ENCODE results near the gene PRDM15.

The PRDM15 gene

GRCh38 chr21:41879190-41879998, at the start of gene PRDM15:
TSS of gene PRDM15 (minus strand) at chr21:41879344. CDS start at chr21:41860363, 18,981 bp downstream.
- peak; percentile 69 for DNase-seq

DNA sequence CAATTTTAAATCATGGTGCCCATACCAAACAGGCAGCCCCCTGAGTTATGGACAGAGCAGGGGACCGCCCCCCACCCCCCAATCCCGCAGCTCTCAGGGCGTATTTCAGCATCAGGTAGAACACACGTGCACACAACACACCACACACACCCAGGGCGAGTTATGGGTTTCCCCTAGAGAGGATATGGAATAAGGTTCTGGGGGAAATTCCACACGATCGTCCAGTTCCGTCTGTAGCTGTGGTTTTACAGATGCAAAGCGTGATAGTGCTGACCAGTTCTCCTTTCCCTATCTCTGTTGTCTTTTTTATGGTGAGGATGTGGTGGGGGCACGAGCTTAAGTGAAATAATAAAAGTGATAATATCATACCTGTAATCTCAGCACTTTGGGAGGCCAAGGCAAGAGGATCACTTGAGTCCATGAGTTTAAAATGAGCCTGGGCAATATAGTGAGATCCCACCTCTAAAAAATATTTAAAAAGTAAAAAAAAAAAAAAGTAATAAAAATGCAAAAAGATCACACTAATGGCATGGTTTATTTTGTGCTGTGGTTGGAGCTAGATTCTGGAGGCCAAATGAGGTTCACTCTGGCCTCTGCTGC, 49.6 kb upstream of the PRDM15 start:
- no peak for DNase-seq

GRCh38 chr21:41927727-41928409, 48.7 kb upstream of the PRDM15 start:
- DNase-seq, result no peak

GRCh38 chr21:41926807-41927171, 47.6 kb upstream of the PRDM15 start:
- no peak for DNase-seq

GRCh38 chr21:41926117-41926806, 47.1 kb upstream of the PRDM15 start:
- DNase-seq, result no peak

GRCh38 chr21:41925767-41926116, 46.6 kb upstream of the PRDM15 start:
- no peak for DNase-seq

DNA sequence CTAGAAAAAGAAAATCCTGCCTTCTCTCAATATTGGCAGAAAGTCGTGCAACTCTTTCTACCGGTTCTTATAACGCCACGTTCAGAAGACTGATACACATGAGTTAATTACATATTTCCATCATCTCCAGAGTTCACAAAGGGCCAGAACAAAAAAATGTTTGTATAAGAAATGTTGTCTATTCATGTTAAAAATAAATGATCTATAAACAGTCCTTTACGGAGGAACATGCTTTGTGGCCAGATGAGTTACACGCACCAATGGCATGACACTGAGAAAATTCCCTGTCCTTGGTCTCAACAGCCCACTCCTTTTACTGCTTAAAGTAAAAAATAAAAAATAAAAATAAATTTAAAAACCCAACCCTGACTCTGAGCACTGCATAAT, 45.2 kb upstream of the PRDM15 start:
- no peak for DNase-seq

DNA sequence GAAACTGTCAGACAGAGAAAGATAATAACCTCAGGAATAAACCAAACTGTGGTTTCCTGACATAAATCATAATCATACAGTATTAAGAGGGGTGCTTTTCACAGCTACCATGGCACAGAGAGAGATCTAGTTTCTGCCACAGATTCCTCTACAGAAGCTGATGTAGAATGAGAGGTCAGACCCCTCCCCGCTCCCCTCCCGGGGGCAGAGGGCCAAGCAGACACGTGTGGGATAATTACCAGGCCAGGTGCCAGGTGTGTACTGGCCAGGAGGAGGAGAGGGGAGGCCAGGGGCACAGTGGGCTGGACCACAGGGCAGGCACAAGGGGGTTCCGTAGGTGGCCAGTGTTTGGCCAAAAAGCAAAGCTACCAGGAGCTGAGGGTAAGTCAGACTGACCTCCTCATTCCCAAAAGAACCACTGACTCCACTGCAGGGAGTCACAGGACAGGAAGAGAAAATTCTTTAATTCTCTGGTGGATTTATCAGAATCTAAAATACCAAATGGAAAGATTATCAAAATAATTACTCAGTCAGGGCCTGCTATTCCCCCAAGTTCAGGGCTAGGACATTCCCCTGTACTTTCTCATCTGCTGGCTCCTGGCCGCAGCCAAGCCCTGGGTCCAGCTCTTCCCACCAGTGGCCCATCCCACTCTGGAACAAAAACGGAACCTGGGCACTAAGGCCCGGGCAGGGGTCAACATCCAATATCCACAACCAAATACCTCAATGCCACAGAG, 44.7 kb upstream of the PRDM15 start:
- DNase-seq, result no peak

GRCh38 chr21:41923186-41923585, 44.0 kb upstream of the PRDM15 start:
- DNase-seq, result no peak

GRCh38 chr21:41921021-41921420, 41.9 kb upstream of the PRDM15 start:
- no peak for DNase-seq

DNA sequence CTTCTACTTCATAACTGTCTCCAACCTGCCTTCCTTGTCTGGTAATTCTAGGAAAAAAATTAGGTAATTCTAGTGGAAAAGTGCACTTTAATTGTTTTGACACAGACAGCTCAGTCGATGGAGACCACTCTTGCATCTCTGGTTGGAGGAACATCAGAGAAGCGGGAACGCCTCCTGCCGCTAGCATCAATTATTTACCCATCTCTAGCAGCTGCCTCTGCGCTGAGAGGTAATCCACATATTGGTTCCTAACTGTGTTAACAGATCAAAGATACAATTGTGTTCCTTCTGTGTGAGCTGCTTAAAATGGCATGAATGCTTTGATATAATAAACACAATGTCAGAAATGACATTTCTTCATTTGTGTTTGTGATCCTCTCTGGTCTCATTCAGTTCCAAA, 41.3 kb upstream of the PRDM15 start:
- no peak for DNase-seq

DNA sequence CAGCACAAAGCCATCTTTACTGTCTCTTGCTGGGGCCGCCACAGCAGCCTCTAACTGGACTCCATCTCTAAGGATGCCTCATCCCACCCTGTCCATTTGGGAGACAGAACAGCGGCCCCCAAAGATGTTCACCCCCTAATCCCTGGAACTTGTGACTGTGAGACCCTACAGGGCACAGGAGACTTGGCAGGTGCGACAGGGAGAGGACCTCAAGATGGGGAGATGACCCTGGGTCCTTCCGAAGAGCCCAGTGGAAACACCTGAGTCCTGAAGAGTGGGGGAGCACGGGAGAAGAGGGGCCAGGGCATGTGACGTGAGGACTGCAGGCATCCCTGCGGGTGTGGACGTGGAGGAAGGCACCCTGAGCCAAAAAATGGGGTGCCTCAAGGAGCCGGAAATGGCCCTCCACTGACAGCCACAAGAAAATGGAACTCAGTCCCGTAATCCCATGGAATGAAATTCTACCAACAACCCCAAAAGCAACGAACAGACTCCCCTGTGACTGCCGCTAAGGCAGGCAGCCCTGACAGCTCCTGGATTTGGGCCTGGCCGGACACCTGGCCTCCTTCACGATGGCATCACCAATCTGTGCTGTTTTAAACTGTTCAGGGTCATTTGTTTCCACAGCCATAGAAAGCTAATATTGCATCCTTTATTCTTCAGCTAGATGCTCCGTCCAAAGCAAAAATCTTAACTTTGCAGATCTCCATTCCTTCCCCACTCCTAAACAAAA, 40.7 kb upstream of the PRDM15 start:
- DNase-seq, result no peak

DNA sequence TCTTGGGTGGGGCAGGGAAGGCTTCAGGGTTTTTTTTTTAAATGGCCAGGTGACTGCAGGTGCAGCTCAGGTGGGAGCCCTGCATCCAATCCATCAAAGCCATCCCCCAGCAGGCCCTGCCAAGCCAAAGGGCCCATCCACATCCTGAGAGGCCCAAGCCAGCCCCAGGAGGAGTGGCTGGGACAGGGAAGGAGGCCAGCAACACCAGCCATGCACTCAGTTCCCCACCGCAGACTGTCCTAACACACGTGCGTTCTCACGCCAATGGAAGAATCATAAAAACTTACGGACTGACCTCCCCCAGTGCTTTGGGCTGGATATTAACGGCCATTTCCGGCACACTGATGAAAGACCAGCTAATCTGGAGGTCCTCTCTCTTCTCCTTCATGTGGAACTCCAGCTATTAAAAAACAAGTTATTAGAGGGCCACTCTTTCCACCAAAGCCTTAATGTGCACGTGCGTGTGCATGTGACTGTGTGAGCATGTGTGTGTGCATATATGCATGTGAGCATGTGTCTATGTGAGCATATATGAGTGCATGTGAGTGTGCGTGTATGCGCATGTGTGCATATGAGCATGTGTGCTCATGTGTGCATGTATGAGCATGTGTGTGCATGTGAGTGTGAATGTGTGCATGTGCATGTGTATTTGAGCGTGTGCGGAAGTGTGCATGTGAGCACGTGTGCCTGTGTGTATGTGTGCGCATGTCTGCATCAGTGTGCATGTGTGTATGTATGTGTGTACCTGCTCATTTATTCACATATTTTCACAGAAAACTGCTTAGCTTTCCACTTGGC, 39.6 kb upstream of the PRDM15 start:
- DNase-seq, result no peak

DNA sequence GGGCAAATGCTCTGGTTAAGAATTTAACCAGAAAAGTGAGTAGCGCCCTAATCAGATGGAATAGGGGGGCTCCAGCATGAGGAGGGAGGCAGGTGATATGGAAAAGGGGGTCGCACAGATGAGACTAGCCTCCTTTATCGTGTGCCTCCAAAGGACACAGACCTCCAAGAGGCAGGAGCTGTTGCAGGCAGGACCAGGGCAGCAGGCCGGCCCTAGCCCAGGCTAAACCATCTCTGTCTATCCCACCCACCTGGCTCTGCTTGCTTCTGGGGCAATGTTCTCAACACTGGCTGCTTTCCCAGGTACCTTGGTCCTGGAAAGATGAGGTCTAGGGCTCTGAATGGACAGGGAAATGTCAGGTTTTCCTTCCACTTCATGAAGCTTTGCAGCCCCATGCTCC, 38.4 kb upstream of the PRDM15 start:
- no peak for DNase-seq

DNA sequence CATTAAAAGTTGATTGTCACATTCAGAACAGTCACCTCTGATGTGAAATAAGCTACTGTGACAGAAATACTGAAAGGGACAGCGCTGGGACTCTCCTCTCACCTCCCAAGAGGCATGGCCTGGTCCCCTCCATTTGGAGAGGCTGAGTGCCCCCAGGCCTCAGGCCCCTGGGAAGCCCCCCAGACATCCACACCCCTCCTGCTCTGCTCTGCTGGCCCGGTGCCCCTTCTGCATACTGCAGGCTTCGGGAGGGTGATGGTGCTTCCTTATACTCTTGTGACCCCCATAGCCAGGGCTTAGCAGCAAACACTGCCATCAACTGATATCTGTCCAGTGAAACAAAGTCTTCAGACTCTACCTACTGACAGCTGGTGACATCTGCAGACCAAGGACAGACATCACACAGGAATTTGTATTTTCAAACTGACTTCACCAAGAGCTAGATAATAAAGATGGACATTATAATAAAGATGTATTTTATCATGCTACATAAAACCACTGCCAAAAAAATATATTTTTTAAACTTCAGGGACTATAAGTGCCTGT, 37.8 kb upstream of the PRDM15 start:
- no peak for DNase-seq

GRCh38 chr21:41914965-41915364, 35.8 kb upstream of the PRDM15 start:
- DNase-seq, result no peak

DNA sequence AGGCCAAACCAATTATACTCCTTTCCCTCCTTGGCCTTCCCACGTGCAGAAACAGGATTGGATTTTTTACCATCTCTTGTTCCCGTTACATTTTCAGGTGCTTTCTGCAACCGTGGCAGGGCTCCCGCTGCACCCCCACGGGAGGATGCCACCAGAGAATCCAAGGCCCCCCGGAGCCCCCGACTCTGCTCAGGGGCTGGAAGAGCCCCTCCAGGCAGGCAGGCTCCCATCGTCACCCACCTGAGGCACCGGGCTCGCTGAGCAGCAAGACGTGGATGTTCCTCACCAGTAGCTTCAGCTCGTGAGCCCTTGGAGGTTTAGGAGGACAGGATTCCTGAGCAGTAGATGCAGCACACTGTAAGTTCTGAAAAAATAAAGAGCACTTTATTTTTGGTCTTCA, 35.2 kb upstream of the PRDM15 start:
- DNase-seq, result no peak

GRCh38 chr21:41913230-41913629, 34.1 kb upstream of the PRDM15 start:
- no peak for DNase-seq

DNA sequence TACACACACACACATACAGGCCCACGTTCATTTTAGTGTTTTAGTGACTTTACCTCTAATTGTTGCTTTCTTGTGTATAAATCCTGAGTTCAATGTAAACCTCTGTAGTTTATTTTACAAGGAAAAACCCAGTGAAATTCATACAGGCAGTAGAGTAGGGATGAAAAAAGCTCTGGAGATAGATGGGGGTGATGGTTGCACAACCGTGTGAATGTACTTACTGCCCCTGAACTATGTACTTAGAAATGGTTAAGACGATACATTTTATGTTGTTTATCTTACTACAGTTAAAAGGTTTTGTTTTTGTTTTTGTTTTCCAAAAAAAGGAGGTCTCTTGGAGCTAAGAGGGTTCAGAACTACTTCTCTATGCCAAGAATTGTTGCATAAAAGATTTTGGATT, 29.7 kb upstream of the PRDM15 start:
- no peak for DNase-seq

DNA sequence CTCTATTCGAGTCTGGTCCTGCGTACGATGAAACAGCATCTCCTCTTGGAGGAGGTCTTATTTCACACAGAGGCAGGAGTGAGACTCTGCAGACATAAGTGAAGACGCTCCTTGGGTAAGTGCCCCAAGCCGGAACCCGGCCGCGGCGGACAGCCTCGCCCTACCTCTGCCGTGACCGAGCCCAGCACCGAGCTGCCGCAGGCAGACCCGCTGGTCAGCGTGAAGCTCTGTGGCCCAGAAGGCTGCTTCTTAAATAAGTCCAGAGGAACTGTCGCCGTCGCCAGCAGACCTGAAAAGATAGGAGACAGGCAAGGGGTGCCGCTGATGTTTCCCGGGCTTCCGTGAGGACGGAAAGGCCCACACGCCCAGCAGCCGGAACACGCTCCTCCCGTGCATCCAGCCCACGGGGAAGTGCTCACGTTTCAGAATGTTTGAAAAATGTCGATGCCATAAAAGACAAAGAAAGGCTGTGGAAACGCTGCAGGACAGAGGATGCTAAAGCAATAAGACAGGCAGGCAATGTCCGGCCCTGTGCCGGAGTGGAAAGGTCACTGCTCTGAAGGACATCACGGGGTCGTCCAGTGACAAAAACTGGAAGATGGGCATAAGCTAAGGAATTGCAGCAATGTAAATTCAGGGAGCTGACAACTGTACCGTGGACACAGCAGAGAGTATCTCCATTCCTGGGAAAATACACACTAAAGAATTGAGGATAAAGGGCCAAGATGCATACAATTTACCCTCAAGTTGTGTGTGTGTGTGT, 28.5 kb upstream of the PRDM15 start:
- no peak for DNase-seq
